SK-MEL-5 (cell line): ENCODE measurements around the gene SYNDIG1. TPM values are rescaled to one million over a fixed set of nuclear protein-coding genes. Genes with fewer than 3 reads are reported as not detected.

ENCODE experiments used
- DNase-seq: peaks from one replicate; pipeline ENCODE4 v3.0.0-alpha.2; 2016; ENCODE audit warnings: low read depth, low spot score
- in situ Hi-C: cut with HindIII; loops from 2 replicates; pipeline ENCODE4 v1.10.0; 2016; ENCODE audit warnings: low sequenced_read_pairs, high pct_unique_total_duplicates, low pct_unique_long_range_greater_than_20kb
- total RNA-seq: library from RNA; depleted of rRNA; stranded (reverse); fragments of >200 nt; shearing (Covaris generic); gene quantifications from 2 replicates; pipeline ENCODE4 v1.2.3, GENCODE V29; 2014

Gene SYNDIG1
- total RNA-seq, 1 experiment from 2014 or later: not detected

- DNase-seq: no peak
- in situ Hi-C loops: no loop called here
These were observed 16.6 kb downstream of the SYNDIG1 start for GRCh38 chr20:24485981-24486380.

DNA sequence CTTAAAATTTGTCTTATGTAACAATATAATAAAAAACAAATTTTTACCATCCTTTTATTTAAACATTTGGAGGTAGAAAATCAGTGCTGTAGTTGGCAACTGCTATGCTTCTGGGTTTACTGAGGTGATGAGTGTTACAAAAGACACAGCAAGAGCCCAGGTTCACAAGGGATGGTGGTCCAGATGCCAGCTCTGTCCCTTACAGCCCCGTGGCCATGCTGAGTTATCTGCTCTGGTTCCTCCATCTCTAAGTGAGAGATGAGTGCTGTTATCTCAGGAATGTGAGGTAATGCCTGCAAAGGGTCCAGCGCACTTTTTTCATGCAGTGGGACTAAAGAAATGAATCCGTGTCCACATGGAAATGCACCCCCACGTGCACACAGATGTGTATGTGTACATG is 17.8 kb downstream of the SYNDIG1 start:
- in situ Hi-C loops: no loop called here

GRCh38 chr20:24487648-24488047 is 18.2 kb downstream of the SYNDIG1 start:
- DNase-seq: no peak
- in situ Hi-C loops: no loop called here

More for the DNA sequence above, 17.8 kb downstream of the SYNDIG1 start:
- DNase-seq: no peak

DNA sequence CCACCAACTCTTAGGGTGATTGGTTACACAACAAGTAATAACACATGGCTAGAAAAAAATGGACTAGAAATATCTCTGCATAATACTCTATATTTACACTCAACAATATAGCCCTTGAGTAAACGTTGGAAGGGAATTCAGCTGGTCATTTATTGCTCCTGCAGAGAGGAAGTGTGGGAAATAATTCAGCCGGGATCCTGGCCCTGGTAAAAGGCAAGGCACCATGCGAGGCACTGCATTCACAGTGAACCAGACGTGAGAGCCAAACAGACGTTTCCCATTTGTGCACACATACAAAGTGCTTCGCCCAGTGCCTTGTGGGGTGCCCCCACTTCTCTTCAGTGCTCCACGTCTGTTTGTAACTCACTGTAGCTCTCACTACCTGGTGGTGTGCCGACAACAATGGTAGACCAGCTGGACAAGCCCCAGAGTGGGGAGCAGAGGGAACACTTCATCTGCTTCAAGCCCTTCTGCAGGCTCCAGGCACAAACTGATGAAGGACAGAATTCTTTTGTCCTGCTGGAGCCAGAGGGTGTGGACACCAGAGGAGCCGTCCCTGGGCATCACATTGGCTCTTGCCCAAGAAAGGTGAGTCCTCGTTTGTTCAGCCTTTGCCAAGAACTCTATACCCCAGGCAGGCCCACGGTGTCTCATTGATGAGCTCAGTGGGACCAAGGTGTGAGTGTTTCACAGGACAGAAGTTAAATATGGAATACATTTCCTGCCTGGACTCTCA is 18.8 kb downstream of the SYNDIG1 start:
- in situ Hi-C loops: no loop called here

DNA sequence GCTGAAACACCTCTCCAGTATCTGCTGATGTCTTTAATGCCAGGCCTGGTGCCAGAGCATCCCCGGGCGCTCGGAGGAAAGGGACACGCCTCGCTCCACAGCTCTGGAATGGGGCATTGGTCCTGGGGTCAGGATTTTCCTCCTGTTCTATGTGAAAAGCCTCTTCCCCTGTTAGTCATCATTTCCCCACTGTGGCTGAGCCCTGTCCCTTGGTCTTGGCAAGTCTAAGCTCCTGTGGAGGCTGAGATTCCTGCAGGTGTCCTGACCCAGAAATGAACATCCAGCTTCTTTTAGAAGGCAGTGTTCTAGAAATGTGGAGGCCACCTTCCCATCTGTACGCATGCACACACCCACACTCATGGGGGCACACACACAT is 19.4 kb downstream of the SYNDIG1 start:
- no peak for DNase-seq
- in situ Hi-C loops: no loop called here

More for the DNA sequence above, 18.8 kb downstream of the SYNDIG1 start:
- no peak for DNase-seq

- DNase-seq: no peak
- in situ Hi-C loops: no loop called here
These were observed 19.8 kb downstream of the SYNDIG1 start for GRCh38 chr20:24489193-24489592.

DNA sequence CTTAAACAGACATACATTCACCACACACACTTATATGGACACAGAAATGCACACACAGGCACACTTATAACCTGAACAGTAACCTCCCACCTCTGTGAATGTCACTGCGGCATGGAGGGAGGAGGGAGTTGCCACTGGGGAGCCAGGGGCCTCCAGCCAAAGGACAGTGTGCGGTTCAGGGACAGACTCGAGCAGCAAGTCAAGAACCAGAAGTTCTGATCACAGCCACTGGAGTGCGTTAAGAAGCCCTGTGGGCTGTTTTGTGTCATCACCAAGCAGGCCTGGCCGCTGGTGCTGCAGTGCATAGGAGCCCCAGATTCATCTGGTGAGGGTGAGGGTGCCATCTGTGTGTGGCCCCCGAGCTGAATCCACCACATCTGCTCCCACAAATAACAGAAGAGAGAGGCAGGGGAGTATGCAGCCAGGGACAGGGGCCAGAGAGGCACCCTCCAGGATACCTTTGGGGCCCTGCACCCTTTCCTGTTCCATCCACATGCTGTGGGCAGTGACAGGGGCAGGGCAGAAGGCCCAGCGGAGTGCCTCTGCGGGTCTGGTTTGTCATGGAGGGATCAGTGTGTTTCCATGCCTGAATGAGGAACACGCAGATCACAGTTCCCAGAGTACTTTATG is 20.3 kb downstream of the SYNDIG1 start:
- in situ Hi-C loops: no loop called here
- DNase-seq: no peak

GRCh38 chr20:24490598-24490997 is 21.2 kb downstream of the SYNDIG1 start:
- no peak for DNase-seq
- in situ Hi-C loops: no loop called here

GRCh38 chr20:24491041-24491756 is 21.8 kb downstream of the SYNDIG1 start:
- DNase-seq: no peak
- in situ Hi-C loops: no loop called here

GRCh38 chr20:24492031-24492607 is 22.7 kb downstream of the SYNDIG1 start:
- in situ Hi-C loops: no loop called here
- DNase-seq: no peak

GRCh38 chr20:24492698-24493097 is 23.3 kb downstream of the SYNDIG1 start:
- no peak for DNase-seq
- in situ Hi-C loops: no loop called here

- DNase-seq: no peak
- in situ Hi-C loops: no loop called here
These were observed 23.8 kb downstream of the SYNDIG1 start for GRCh38 chr20:24493181-24493580.

- in situ Hi-C loops: no loop called here
- no peak for DNase-seq
These were observed 24.4 kb downstream of the SYNDIG1 start for GRCh38 chr20:24493661-24494459.

DNA sequence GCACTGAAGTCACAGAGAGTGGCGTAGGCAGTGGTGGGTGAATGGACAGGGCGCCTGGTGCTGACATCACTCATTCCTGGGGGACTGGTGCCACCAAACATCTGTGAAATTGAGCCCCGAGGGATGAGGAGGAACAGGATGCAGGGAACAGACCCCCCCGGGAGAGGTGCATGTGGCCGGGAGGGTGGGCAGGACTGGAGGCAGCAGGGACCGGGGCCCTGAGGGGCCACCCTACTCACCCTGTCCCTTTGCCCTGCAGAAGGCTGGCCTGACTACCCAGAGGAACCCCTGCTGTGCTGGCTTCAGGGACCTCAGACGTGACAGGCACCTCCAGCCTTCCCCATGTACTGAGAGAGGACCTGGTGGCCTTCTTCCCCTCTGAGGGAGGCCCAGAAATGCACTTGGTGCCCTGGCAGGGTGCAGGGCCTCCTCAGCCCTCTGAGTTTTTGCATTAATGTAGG is 25.1 kb downstream of the SYNDIG1 start:
- in situ Hi-C loops: no loop called here

GRCh38 chr20:24495266-24495665 is 25.8 kb downstream of the SYNDIG1 start:
- in situ Hi-C loops: no loop called here
- DNase-seq: no peak

More for the DNA sequence above, 25.1 kb downstream of the SYNDIG1 start:
- DNase-seq: no peak

GRCh38 chr20:24497851-24498250 is 28.4 kb downstream of the SYNDIG1 start:
- no peak for DNase-seq
- in situ Hi-C loops: no loop called here

DNA sequence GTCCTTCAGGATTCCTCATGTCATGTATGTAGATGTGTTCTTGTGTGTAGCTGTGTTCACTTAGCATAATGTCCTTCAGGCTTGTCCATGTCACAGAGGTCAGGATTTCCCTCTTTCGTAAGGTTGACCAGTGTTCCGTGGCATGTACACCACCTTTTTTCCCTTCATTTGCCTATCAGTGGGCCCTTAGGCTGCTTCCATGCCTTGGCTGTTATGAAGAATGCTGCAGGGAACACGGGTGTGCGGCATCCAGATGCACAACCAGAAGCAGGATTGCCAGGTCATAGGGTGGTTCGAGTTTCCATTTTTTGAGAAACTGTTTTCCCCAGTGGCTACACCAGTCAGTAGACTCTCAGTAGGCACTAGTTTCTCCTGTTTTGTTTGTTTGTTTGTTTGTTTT is 29.2 kb downstream of the SYNDIG1 start:
- in situ Hi-C loops: no loop called here
- no peak for DNase-seq
